ENCODE data around the gene SLC16A3.
"Not testable (repeated sequence)": the region's sequence is repeated elsewhere in the genome, so short reads cannot be mapped to it uniquely, and the experiment has no call there.

Gene SLC16A3

GRCh38 chr17:82228842-82229697 lies at the start of gene SLC16A3:
TSS of gene SLC16A3 (plus strand) at chr17:82229042. CDS start at chr17:82236009, 6,967 bp downstream.
- H3K4me1 ChIP-seq (ENCODE audit: insufficient read depth, low read length) = no peaks in the 10 kb centered on the region; the same call in 1 of the 2 replicates
- no peaks in the 10 kb centered on the region for H3K36me3 ChIP-seq (ENCODE audit: insufficient read depth, low read length)
- H3K9ac ChIP-seq (ENCODE audit: low read depth, low read length) = peak within 1 kb of the TSS; percentile 59; the same call in 1 of the 2 replicates
- H3K9me3 ChIP-seq (ENCODE audit: control insufficient read depth, insufficient read depth, low read length) = no peaks in the 10 kb centered on the region

GRCh38 chr17:82179412-82179811 lies 49.4 kb upstream of the SLC16A3 start:
- H3K4me1 ChIP-seq (ENCODE audit: insufficient read depth, low read length) = peaks cover 11% of the 10 kb centered on the region
- no peak overlapping the region for H3K9ac ChIP-seq (ENCODE audit: low read depth, low read length)
- no peaks in the 10 kb centered on the region; the same call in 1 of the 2 replicates for H3K9me3 ChIP-seq (ENCODE audit: control insufficient read depth, insufficient read depth, low read length)
- H3K36me3 ChIP-seq (ENCODE audit: insufficient read depth, low read length) = peaks cover 4% of the 10 kb centered on the region

- Histone ChIP-seq H3K36me3 (ENCODE audit: insufficient read depth, low read length) (peaks cover 4% of the 10 kb centered on the region), H3K9ac (ENCODE audit: low read depth, low read length) (no peak overlapping the region), H3K4me1 (ENCODE audit: insufficient read depth, low read length) (peaks cover 5% of the 10 kb centered on the region), H3K9me3 (ENCODE audit: control insufficient read depth, insufficient read depth, low read length) (no peaks in the 10 kb centered on the region; the same call in 1 of the 2 replicates)
These were observed 48.8 kb upstream of the SLC16A3 start for GRCh38 chr17:82179946-82180475.

- Histone ChIP-seq H3K9ac (ENCODE audit: low read depth, low read length) (no peak overlapping the region), H3K36me3 (ENCODE audit: insufficient read depth, low read length) (peaks cover 4% of the 10 kb centered on the region), H3K9me3 (ENCODE audit: control insufficient read depth, insufficient read depth, low read length) (no peaks in the 10 kb centered on the region), H3K4me1 (ENCODE audit: insufficient read depth, low read length) (no peaks in the 10 kb centered on the region)
These were observed 47.9 kb upstream of the SLC16A3 start for GRCh38 chr17:82180776-82181528.

- no peaks in the 10 kb centered on the region for H3K9me3 ChIP-seq (ENCODE audit: control insufficient read depth, insufficient read depth, low read length)
- H3K9ac ChIP-seq (ENCODE audit: low read depth, low read length) = no peak overlapping the region
- H3K4me1 ChIP-seq (ENCODE audit: insufficient read depth, low read length) = no peaks in the 10 kb centered on the region
- peaks cover 4% of the 10 kb centered on the region; the same call in 1 of the 2 replicates for H3K36me3 ChIP-seq (ENCODE audit: insufficient read depth, low read length)
These were observed 44.1 kb upstream of the SLC16A3 start for GRCh38 chr17:82184761-82185160.

- no peaks in the 10 kb centered on the region for H3K9me3 ChIP-seq (ENCODE audit: control insufficient read depth, insufficient read depth, low read length)
- H3K9ac ChIP-seq (ENCODE audit: low read depth, low read length) = no peak overlapping the region
- H3K36me3 ChIP-seq (ENCODE audit: insufficient read depth, low read length) = peaks cover 4% of the 10 kb centered on the region
- H3K4me1 ChIP-seq (ENCODE audit: insufficient read depth, low read length) = no peaks in the 10 kb centered on the region
These were observed 42.6 kb upstream of the SLC16A3 start for GRCh38 chr17:82186221-82186620.

GRCh38 chr17:82187500-82187899 lies 41.3 kb upstream of the SLC16A3 start:
- Histone ChIP-seq H3K36me3 (ENCODE audit: insufficient read depth, low read length) (peaks cover 10% of the 10 kb centered on the region), H3K4me1 (ENCODE audit: insufficient read depth, low read length) (no peaks in the 10 kb centered on the region), H3K9me3 (ENCODE audit: control insufficient read depth, insufficient read depth, low read length) (no peaks in the 10 kb centered on the region), H3K9ac (ENCODE audit: low read depth, low read length) (no peak overlapping the region)

GRCh38 chr17:82188001-82188961 lies 40.6 kb upstream of the SLC16A3 start:
- Histone ChIP-seq H3K9ac (ENCODE audit: low read depth, low read length) (no peak overlapping the region), H3K9me3 (ENCODE audit: control insufficient read depth, insufficient read depth, low read length) (no peaks in the 10 kb centered on the region), H3K36me3 (ENCODE audit: insufficient read depth, low read length) (peaks cover 10% of the 10 kb centered on the region), H3K4me1 (ENCODE audit: insufficient read depth, low read length) (no peaks in the 10 kb centered on the region)

- H3K9ac ChIP-seq (ENCODE audit: low read depth, low read length); H3K36me3 ChIP-seq (ENCODE audit: insufficient read depth, low read length); H3K9me3 ChIP-seq (ENCODE audit: control insufficient read depth, insufficient read depth, low read length); H3K4me1 ChIP-seq (ENCODE audit: insufficient read depth, low read length): not testable (repeated sequence)
These were observed 35.8 kb upstream of the SLC16A3 start for GRCh38 chr17:82193050-82193449.

GRCh38 chr17:82193520-82194220 lies 35.2 kb upstream of the SLC16A3 start:
- Histone ChIP-seq H3K9me3 (ENCODE audit: control insufficient read depth, insufficient read depth, low read length) (no peaks in the 10 kb centered on the region), H3K4me1 (ENCODE audit: insufficient read depth, low read length) (no peaks in the 10 kb centered on the region), H3K36me3 (ENCODE audit: insufficient read depth, low read length) (peaks cover 9% of the 10 kb centered on the region; the same call in 1 of the 2 replicates), H3K9ac (ENCODE audit: low read depth, low read length) (no peak overlapping the region)

- peaks cover 9% of the 10 kb centered on the region; the same call in 1 of the 2 replicates for H3K36me3 ChIP-seq (ENCODE audit: insufficient read depth, low read length)
- H3K4me1 ChIP-seq (ENCODE audit: insufficient read depth, low read length) = no peaks in the 10 kb centered on the region
- no peaks in the 10 kb centered on the region for H3K9me3 ChIP-seq (ENCODE audit: control insufficient read depth, insufficient read depth, low read length)
- no peak overlapping the region for H3K9ac ChIP-seq (ENCODE audit: low read depth, low read length)
These were observed 34.1 kb upstream of the SLC16A3 start for GRCh38 chr17:82194765-82195164.

GRCh38 chr17:82195675-82196672 lies 32.9 kb upstream of the SLC16A3 start:
- Histone ChIP-seq H3K36me3 (ENCODE audit: insufficient read depth, low read length) (peaks cover 9% of the 10 kb centered on the region; the same call in 1 of the 2 replicates), H3K9me3 (ENCODE audit: control insufficient read depth, insufficient read depth, low read length) (no peaks in the 10 kb centered on the region)

More at GRCh38 chr17:82195675-82196672, 32.9 kb upstream of the SLC16A3 start:
- Histone ChIP-seq H3K4me1 (ENCODE audit: insufficient read depth, low read length) (no peaks in the 10 kb centered on the region), H3K9ac (ENCODE audit: low read depth, low read length) (no peak overlapping the region)

Data from ES-I3 (cell line).